Mesenchymal stem cell (in vitro differentiated cells and primary cell): ENCODE measurements around the gene NAV2.

Experiments
- DNase-seq: peaks from one replicate; pipeline ENCODE4 v3.0.0-alpha.2; 2013
- H2AFZ ChIP-seq: one replicate; pipeline ENCODE4 v1.6.1; 2013; ENCODE audit warnings: low read depth, mild to moderate bottlenecking, control low read depth, inconsistent platforms, low read length, moderate library complexity
- H2AK5ac ChIP-seq: 2 replicates; pipeline ENCODE4 v1.6.1; 2013; ENCODE audit warnings: low read length, moderate library complexity, mild to moderate bottlenecking, inconsistent platforms; ENCODE audit not compliant: severe bottlenecking
- H2BK120ac ChIP-seq: one replicate; pipeline ENCODE4 v1.6.1; 2013; ENCODE audit warnings: low read depth, mild to moderate bottlenecking, inconsistent platforms, low read length, moderate library complexity
- H2BK12ac ChIP-seq, 2 experiments: one replicate each; pipeline ENCODE4 v1.6.1; 2013; ENCODE audit warnings: inconsistent platforms in 2 of 2, low read length in 2 of 2, mild to moderate bottlenecking in 2 of 2, moderate library complexity in 2 of 2, control low read depth in 1 of 2
- H2BK15ac ChIP-seq: one replicate; pipeline ENCODE4 v1.6.1; 2013; ENCODE audit warnings: mild to moderate bottlenecking, low read depth, inconsistent platforms; ENCODE audit not compliant: poor library complexity, severe bottlenecking
- H2BK5ac ChIP-seq: 2 replicates; pipeline ENCODE4 v1.6.1; 2013; ENCODE audit warnings: low read depth, mild to moderate bottlenecking, low read length, control low read depth, inconsistent platforms; ENCODE audit not compliant: poor library complexity, severe bottlenecking
- H3K14ac ChIP-seq, 2 experiments: one replicate each; pipeline ENCODE4 v1.6.1; 2013; ENCODE audit warnings: inconsistent platforms in 2 of 2, low read length in 2 of 2, control low read depth in 1 of 2, mild to moderate bottlenecking in 1 of 2, moderate library complexity in 1 of 2
- H3K18ac ChIP-seq, 2 experiments: one replicate each; pipeline ENCODE4 v1.6.1; 2013; ENCODE audit warnings: inconsistent platforms in 2 of 2, low read length in 2 of 2, control low read depth in 1 of 2, low read depth in 1 of 2, mild to moderate bottlenecking in 1 of 2
- H3K23ac ChIP-seq, 2 experiments: one replicate each; pipeline ENCODE4 v1.6.1; 2013; ENCODE audit warnings: inconsistent platforms in 2 of 2, low read length in 2 of 2, mild to moderate bottlenecking in 2 of 2, moderate library complexity in 2 of 2, control low read depth in 1 of 2
- H3K27ac ChIP-seq: 2 replicates; pipeline ENCODE4 v1.5.1; 2013; ENCODE audit warnings: mild to moderate bottlenecking, moderate library complexity, low read length, control low read depth, inconsistent platforms; ENCODE audit not compliant: poor library complexity, severe bottlenecking
- H3K27me3 ChIP-seq, 2 experiments: 2 replicates each; pipeline versions ENCODE4 v1.6.1 to v1.7.0; 2013; ENCODE audit warnings: low read length in 2 of 2, mild to moderate bottlenecking in 2 of 2, moderate library complexity in 2 of 2, control low read depth in 1 of 2, inconsistent platforms in 1 of 2; ENCODE audit not compliant: control insufficient read depth in 1 of 2, insufficient read depth in 1 of 2
- H3K36me3 ChIP-seq, 2 experiments: 2 replicates each; pipeline versions ENCODE4 v1.6.1 to v1.7.0; 2013; ENCODE audit warnings: low read length in 2 of 2, control low read depth in 1 of 2, inconsistent platforms in 1 of 2, low read depth in 1 of 2, mild to moderate bottlenecking in 1 of 2; ENCODE audit not compliant: insufficient read depth in 2 of 2, control insufficient read depth in 1 of 2
- H3K4ac ChIP-seq, 2 experiments: one replicate each; pipeline ENCODE4 v1.6.1; 2013; ENCODE audit warnings: inconsistent platforms in 2 of 2, low read length in 2 of 2, mild to moderate bottlenecking in 2 of 2, moderate library complexity in 2 of 2, control low read depth in 1 of 2, low read depth in 1 of 2
- H3K4me1 ChIP-seq: 2 replicates; pipeline ENCODE4 v1.6.1; 2013; ENCODE audit warnings: low read depth, low read length, control low read depth; ENCODE audit not compliant: control insufficient read depth, insufficient read depth
- H3K4me2 ChIP-seq: 2 replicates; pipeline ENCODE4 v1.6.1; 2013; ENCODE audit warnings: low read length, mild to moderate bottlenecking, inconsistent platforms; ENCODE audit not compliant: poor library complexity, severe bottlenecking
- H3K4me3 ChIP-seq, 2 experiments: 2 replicates each; pipeline versions ENCODE4 v1.5.1 to v1.7.0; 2013; ENCODE audit warnings: low read length in 2 of 2, mild to moderate bottlenecking in 2 of 2, control low read depth in 1 of 2, low read depth in 1 of 2; ENCODE audit not compliant: insufficient read depth in 1 of 2
- H3K79me1 ChIP-seq: replicated peaks from 2 replicates; pipeline ENCODE4 v1.6.1; 2013; ENCODE audit warnings: mild to moderate bottlenecking, control low read depth, low read length, inconsistent platforms; ENCODE audit not compliant: poor library complexity, severe bottlenecking
- H3K9ac ChIP-seq: 2 replicates; pipeline ENCODE4 v1.7.0; 2013; ENCODE audit warnings: mild to moderate bottlenecking, low read length, moderate library complexity
- H3K9me3 ChIP-seq: 2 replicates; pipeline ENCODE4 v1.7.0; 2013; ENCODE audit warnings: mild to moderate bottlenecking, low read length; ENCODE audit not compliant: control insufficient read depth
- H4K8ac ChIP-seq: one replicate; pipeline ENCODE4 v1.6.1; 2013; ENCODE audit warnings: inconsistent platforms, mild to moderate bottlenecking, low read length, moderate library complexity
- H4K91ac ChIP-seq: one replicate; pipeline ENCODE4 v1.6.1; 2013; ENCODE audit warnings: mild to moderate bottlenecking, low read length, inconsistent platforms
- WGBS: methylation state at CpG from one replicate; pipeline ENCODE4 v1.1.7; 2013; ENCODE audit warnings: mixed read lengths; 5-methylcytosine and 5-hydroxymethylcytosine counted together

NAV2 gene

GRCh38 chr11:19980957-19981669, 268.5 kb downstream of the NAV2 start:
- peak; percentile 91 for DNase-seq
- H3K27ac ChIP-seq: peak overlapping the region; percentile 36
- H2BK15ac ChIP-seq: peak overlapping the region; percentile 33
- H3K18ac ChIP-seq: peak overlapping the region; percentile 77 to 88
- H3K4me2 ChIP-seq: no peak overlapping the region
- H2AFZ ChIP-seq: no peak overlapping the region
- peaks cover 11% of the 10 kb centered on the region for H3K4me1 ChIP-seq
- H2BK120ac ChIP-seq: peak overlapping the region; percentile 94
- peak overlapping the region; percentile 74 to 86 for H2BK12ac ChIP-seq
- peaks cover 7 to 64% of the 10 kb centered on the region in 2 experiments for H3K36me3 ChIP-seq
- 47% methylated on average over 8 of the region's 8 CpGs for WGBS
- H3K27me3 ChIP-seq: no peaks in the 10 kb centered on the region
- no peak overlapping the region for H3K4me3 ChIP-seq
- no peak overlapping the region for H3K9ac ChIP-seq
- H3K4ac ChIP-seq: peak overlapping the region; percentile 47 to 81
- peaks cover 5% of the 10 kb centered on the region for H3K79me1 ChIP-seq
- H4K8ac ChIP-seq: peak overlapping the region; percentile 95
- no peak overlapping the region for H2AK5ac ChIP-seq
- no peak overlapping the region for H2BK5ac ChIP-seq
- H3K9me3 ChIP-seq: no peaks in the 10 kb centered on the region
- H3K23ac ChIP-seq: no peak overlapping the region
- H4K91ac ChIP-seq: peak overlapping the region; percentile 89
- no peak overlapping the region for H3K14ac ChIP-seq

GRCh38 chr11:19982774-19983495, 270.3 kb downstream of the NAV2 start:
- peaks cover 11% of the 10 kb centered on the region for H3K4me1 ChIP-seq
- peaks cover 3% of the 10 kb centered on the region for H3K79me1 ChIP-seq
- H4K91ac ChIP-seq: no peak overlapping the region
- H2AK5ac ChIP-seq: no peak overlapping the region
- WGBS: 90% methylated on average over 4 of the region's 5 CpGs
- no peak overlapping the region for H3K23ac ChIP-seq
- no peaks in the 10 kb centered on the region for H3K27me3 ChIP-seq
- no peak overlapping the region for H3K4ac ChIP-seq
- H3K18ac ChIP-seq: peak overlapping the region in 1 of 2 experiments; percentile 16
- H2BK12ac ChIP-seq: peak overlapping the region in 1 of 2 experiments; percentile 61
- no peak overlapping the region for H3K9ac ChIP-seq
- H4K8ac ChIP-seq: peak overlapping the region; percentile 24
- no peak overlapping the region for H2BK15ac ChIP-seq
- H3K4me2 ChIP-seq: no peak overlapping the region
- peaks cover 2 to 66% of the 10 kb centered on the region in 2 experiments for H3K36me3 ChIP-seq
- H3K27ac ChIP-seq: no peak overlapping the region
- no peak overlapping the region for H2AFZ ChIP-seq
- H3K4me3 ChIP-seq: no peak overlapping the region
- H3K9me3 ChIP-seq: no peaks in the 10 kb centered on the region
- H2BK120ac ChIP-seq: no peak overlapping the region
- H2BK5ac ChIP-seq: no peak overlapping the region
- DNase-seq: peak; percentile 58
- H3K14ac ChIP-seq: no peak overlapping the region

GRCh38 chr11:19984048-19984742, 271.6 kb downstream of the NAV2 start:
- Histone ChIP-seq H3K27ac (no peak overlapping the region), H2BK5ac (no peak overlapping the region), H2BK15ac (no peak overlapping the region), H3K4me1 (peaks cover 13% of the 10 kb centered on the region), H4K8ac (peak overlapping the region; percentile 22), H2BK120ac (no peak overlapping the region), H3K14ac (no peak overlapping the region), H3K9ac (no peak overlapping the region), H3K4me2 (no peak overlapping the region), H3K18ac (peak overlapping the region in 1 of 2 experiments; percentile 18), H3K27me3 (no peaks in the 10 kb centered on the region), H2AFZ (no peak overlapping the region), H3K4ac (no peak overlapping the region), H3K79me1 (peaks cover 3% of the 10 kb centered on the region), H3K4me3 (no peak overlapping the region), H2AK5ac (no peak overlapping the region), H3K9me3 (no peaks in the 10 kb centered on the region), H3K23ac (no peak overlapping the region), H4K91ac (no peak overlapping the region), H3K36me3 (peaks cover 5 to 65% of the 10 kb centered on the region in 2 experiments), H2BK12ac (peak overlapping the region; percentile 18 to 65)
- DNase-seq: no peak
- WGBS: 93% methylated on average over 8 of the region's 8 CpGs

GRCh38 chr11:19985111-19985510, 272.5 kb downstream of the NAV2 start:
- H3K4me3 ChIP-seq: no peak overlapping the region

More at GRCh38 chr11:19985111-19985510, 272.5 kb downstream of the NAV2 start:
- Histone ChIP-seq H3K9me3 (no peaks in the 10 kb centered on the region), H4K91ac (no peak overlapping the region), H2BK120ac (no peak overlapping the region), H3K14ac (no peak overlapping the region), H3K4me2 (no peak overlapping the region), H3K27ac (no peak overlapping the region), H4K8ac (no peak overlapping the region), H3K4ac (no peak overlapping the region), H3K4me1 (peaks cover 9% of the 10 kb centered on the region), H2BK12ac (no peak overlapping the region), H3K18ac (no peak overlapping the region), H3K79me1 (peaks cover 3% of the 10 kb centered on the region), H2AFZ (no peak overlapping the region), H2BK5ac (no peak overlapping the region), H3K23ac (no peak overlapping the region), H2AK5ac (no peak overlapping the region), H2BK15ac (no peak overlapping the region), H3K36me3 (peaks cover 5 to 65% of the 10 kb centered on the region in 2 experiments), H3K27me3 (no peaks in the 10 kb centered on the region), H3K9ac (no peak overlapping the region)
- DNase-seq: no peak
